ENCODE measurements around the gene AGAP2. TPM values are rescaled to one million over a fixed set of nuclear protein-coding genes. Genes with fewer than 3 reads are reported as not detected.
A peak's percentile ranks its signal among the peaks of the same experiment; 100 is the strongest.

The AGAP2 gene
- total RNA-seq, 1 experiment from 2014 or later = 5.3 TPM

DNA sequence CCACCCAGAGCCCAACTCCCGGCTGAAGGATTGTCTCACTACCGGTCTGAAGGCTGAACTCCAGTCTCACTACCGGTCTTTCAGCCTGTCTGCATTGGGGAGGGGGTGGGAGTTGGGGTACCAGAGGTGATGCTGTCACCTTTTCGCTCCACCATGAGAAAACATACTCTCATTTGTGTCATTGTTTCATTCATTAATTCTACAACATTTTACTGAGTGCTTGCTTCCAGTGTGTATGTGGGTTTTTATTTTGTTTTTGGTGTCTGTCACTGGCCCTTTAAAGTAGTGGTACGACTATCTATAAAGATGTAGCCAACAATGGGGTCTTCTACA lies 14.1 kb upstream of the AGAP2 start:
- H2AFZ ChIP-seq (ENCODE audit: low read length) = no peak overlapping the region
- H4K5ac ChIP-seq (ENCODE audit: insufficient read length, low read depth, low read length) = no peak overlapping the region
- H4K20me1 ChIP-seq (ENCODE audit: control insufficient read depth, insufficient read depth, insufficient read length) = no peaks in the 10 kb centered on the region
- H4K8ac ChIP-seq (replicated peaks; ENCODE audit: insufficient read length, low read depth, low read length) = no peak overlapping the region
- no peaks in the 10 kb centered on the region for H3K9me3 ChIP-seq (ENCODE audit: control insufficient read depth, low read depth, low read length)
- Mint-ChIP-seq H3K4me1 (peaks cover 43 to 44% of the 10 kb centered on the region in 2 experiments), H3K9me3 (peaks cover 0 to 2% of the 10 kb centered on the region in 2 experiments; a peak in 2 of 5 replicates), H3K27me3 (ENCODE audit: low read depth) (peaks cover 23% of the 10 kb centered on the region), H3K36me3 (ENCODE audit: insufficient read depth in 1 of 3, low read depth in 3 of 3) (peaks cover 30 to 46% (median 39%) of the 10 kb centered on the region in 3 experiments), H3K27ac (peak overlapping the region in 2 of 3 experiments; percentile 10 to 81; a peak in 2 of 7 replicates), H3K4me3 (peak overlapping the region; percentile 96 to 98)
- H3K14ac ChIP-seq (ENCODE audit: insufficient read depth, low read length) = no peak overlapping the region
- no peak overlapping the region for H3T11ph ChIP-seq (ENCODE audit: low read length)
- TF ChIP-seq, protein P1, sequence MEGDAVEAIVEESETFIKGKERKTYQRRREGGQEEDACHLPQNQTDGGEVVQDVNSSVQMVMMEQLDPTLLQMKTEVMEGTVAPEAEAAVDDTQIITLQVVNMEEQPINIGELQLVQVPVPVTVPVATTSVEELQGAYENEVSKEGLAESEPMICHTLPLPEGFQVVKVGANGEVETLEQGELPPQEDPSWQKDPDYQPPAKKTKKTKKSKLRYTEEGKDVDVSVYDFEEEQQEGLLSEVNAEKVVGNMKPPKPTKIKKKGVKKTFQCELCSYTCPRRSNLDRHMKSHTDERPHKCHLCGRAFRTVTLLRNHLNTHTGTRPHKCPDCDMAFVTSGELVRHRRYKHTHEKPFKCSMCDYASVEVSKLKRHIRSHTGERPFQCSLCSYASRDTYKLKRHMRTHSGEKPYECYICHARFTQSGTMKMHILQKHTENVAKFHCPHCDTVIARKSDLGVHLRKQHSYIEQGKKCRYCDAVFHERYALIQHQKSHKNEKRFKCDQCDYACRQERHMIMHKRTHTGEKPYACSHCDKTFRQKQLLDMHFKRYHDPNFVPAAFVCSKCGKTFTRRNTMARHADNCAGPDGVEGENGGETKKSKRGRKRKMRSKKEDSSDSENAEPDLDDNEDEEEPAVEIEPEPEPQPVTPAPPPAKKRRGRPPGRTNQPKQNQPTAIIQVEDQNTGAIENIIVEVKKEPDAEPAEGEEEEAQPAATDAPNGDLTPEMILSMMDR (conservative IDR thresholded peaks at IDR 0.05) = no peak
- no peak overlapping the region for H2AK5ac ChIP-seq (ENCODE audit: insufficient read length, low read length)
- H2BK120ac ChIP-seq (ENCODE audit: low read depth, low read length, poor library complexity, severe bottlenecking) = no peak overlapping the region
- H3K23me2 ChIP-seq (ENCODE audit: insufficient read length, low read depth, low read length, poor library complexity, severe bottlenecking) = peaks cover 17% of the 10 kb centered on the region
- H3K79me1 ChIP-seq (ENCODE audit: insufficient read depth, low read depth, low read length, poor library complexity, severe bottlenecking) = no peaks in the 10 kb centered on the region
- no peak overlapping the region for H2BK5ac ChIP-seq (ENCODE audit: insufficient read length, low read length)
- no peak overlapping the region for H3K27ac ChIP-seq (ENCODE audit: insufficient read length, low read depth, low read length)
- peaks cover 13% of the 10 kb centered on the region; the same call in 1 of the 2 replicates for H3K79me2 ChIP-seq (ENCODE audit: insufficient read depth, low read length)
- no peak overlapping the region for H2BK20ac ChIP-seq (ENCODE audit: low read depth, low read length, poor library complexity, severe bottlenecking)
- H3K4ac ChIP-seq (ENCODE audit: low read depth, low read length) = no peak overlapping the region
- no peak overlapping the region for H4K91ac ChIP-seq (ENCODE audit: insufficient read length, low read depth, low read length)
- H3K18ac ChIP-seq (ENCODE audit: insufficient read length, low read depth, low read length) = no peak overlapping the region
- H3K4me2 ChIP-seq (ENCODE audit: insufficient read depth, insufficient read length, low read length) = peak overlapping the region; percentile 50
- 0 out of 2 replicates have a peak, but pooled peaks cover 7% of the 10 kb centered on the region for H3K4me1 ChIP-seq (ENCODE audit: insufficient read depth, low read length)
- H3K9ac ChIP-seq (ENCODE audit: extremely low read depth, insufficient read length, low read length) = no peak overlapping the region
- no peak overlapping the region for H3K56ac ChIP-seq (ENCODE audit: insufficient read length, low read depth, low read length)
- H2BK15ac ChIP-seq (ENCODE audit: low read depth, low read length) = no peak overlapping the region
- WGBS (ENCODE audit: extremely low coverage, insufficient read length, low lambda C conversion rate) = no CpG with 5 or more reads among the region's 5 CpGs
- H3K23ac ChIP-seq (ENCODE audit: insufficient read length, low read depth, low read length) = no peak overlapping the region
- DNase-seq = no peak
- H3K27me3 ChIP-seq (ENCODE audit: insufficient read depth, low read length) = peaks cover 11% of the 10 kb centered on the region
- H2BK12ac ChIP-seq (ENCODE audit: insufficient read length, low read depth, low read length) = no peak overlapping the region

Measured in H9 (cell line).